ENCODE results near the gene AFAP1L1.

GRCh38 chr5:149358294-149358651 is 86.6 kb downstream of the AFAP1L1 start:
- TF ChIP-seq CTCF (IDR thresholded peaks at IDR 0.05; ENCODE audit: low read depth, low read length, missing input control), result no peak
- TF ChIP-seq EGR1 (IDR thresholded peaks at IDR 0.05; ENCODE audit: low read depth in 2 of 2), result no peak
- no peak for TF ChIP-seq SP1 (IDR thresholded peaks at IDR 0.05)
- TF ChIP-seq ZBTB33 (IDR thresholded peaks at IDR 0.05), result no peak
- no peak for TF ChIP-seq RXRA (IDR thresholded peaks at IDR 0.05)
- no peak for TF ChIP-seq FOXA1 (IDR thresholded peaks at IDR 0.05)
- no peak for TF ChIP-seq MAX (IDR thresholded peaks at IDR 0.05)
- no peak for TF ChIP-seq YY1 (IDR thresholded peaks at IDR 0.05)
- no peak for TF ChIP-seq TAF1 (conservative IDR thresholded peaks at IDR 0.05)
- TF ChIP-seq ATF3 (IDR thresholded peaks at IDR 0.05), result no peak
- TF ChIP-seq REST (IDR thresholded peaks at IDR 0.05), result no peak

All from liver (tissue), 3 donors.